ENCODE results near the gene INSYN2A. TPM values are rescaled to one million over a fixed set of nuclear protein-coding genes. Genes with fewer than 3 reads are reported as not detected.

The INSYN2A gene
- total RNA-seq, 1 experiment from 2014 or later, result 0.07 TPM

DNA sequence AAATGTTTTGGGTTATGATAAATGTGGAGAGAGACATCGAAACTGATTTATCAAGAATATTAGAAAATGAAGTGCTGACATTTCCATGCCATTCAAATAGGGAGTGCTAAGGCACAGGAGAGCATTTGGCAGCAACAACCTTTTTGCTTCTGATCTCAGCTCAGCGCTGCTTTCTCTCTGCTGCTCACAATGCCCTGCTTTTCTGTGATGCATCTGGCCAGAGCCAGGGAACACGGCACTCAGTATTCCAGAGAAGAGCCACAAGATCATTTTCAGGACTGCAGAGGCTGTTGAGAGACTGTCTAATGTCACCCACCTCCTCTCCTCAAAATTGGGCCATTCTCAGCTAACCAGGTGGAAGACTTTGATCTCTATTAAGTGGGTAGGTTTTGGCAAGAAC is 28.1 kb downstream of the INSYN2A start:
- intact Hi-C loops (cut with micrococcal nuclease), result no loop called here
- H3K27me3 Mint-ChIP-seq (ENCODE audit: insufficient read depth, unreplicated experiment), result no peaks in the 10 kb centered on the region
- no peak overlapping the region for H3K27ac Mint-ChIP-seq (ENCODE audit: low read depth, unreplicated experiment)
- H3K4me3 Mint-ChIP-seq (ENCODE audit: unreplicated experiment), result no peak overlapping the region
- ChIA-PET POLR2A (interaction anchor here (0.9 kb wide), 1 partner anchor 16 kb away, joined by 5 read pairs; no protein-coding TSS in a partner anchor), CTCF (interaction anchor here (0.9 kb wide), 1 partner anchor 15 kb away, joined by 7 read pairs; no protein-coding TSS in a partner anchor)
- DNase-seq (ENCODE audit: unreplicated experiment), result no peak
- peaks cover 12% of the 10 kb centered on the region for H3K4me1 Mint-ChIP-seq (ENCODE audit: insufficient read depth, unreplicated experiment)
- peaks cover 13% of the 10 kb centered on the region for H3K36me3 Mint-ChIP-seq (ENCODE audit: insufficient read depth, unreplicated experiment)
- no peaks in the 10 kb centered on the region for H3K9me3 Mint-ChIP-seq (ENCODE audit: unreplicated experiment)
- TF ChIP-seq, protein P1, sequence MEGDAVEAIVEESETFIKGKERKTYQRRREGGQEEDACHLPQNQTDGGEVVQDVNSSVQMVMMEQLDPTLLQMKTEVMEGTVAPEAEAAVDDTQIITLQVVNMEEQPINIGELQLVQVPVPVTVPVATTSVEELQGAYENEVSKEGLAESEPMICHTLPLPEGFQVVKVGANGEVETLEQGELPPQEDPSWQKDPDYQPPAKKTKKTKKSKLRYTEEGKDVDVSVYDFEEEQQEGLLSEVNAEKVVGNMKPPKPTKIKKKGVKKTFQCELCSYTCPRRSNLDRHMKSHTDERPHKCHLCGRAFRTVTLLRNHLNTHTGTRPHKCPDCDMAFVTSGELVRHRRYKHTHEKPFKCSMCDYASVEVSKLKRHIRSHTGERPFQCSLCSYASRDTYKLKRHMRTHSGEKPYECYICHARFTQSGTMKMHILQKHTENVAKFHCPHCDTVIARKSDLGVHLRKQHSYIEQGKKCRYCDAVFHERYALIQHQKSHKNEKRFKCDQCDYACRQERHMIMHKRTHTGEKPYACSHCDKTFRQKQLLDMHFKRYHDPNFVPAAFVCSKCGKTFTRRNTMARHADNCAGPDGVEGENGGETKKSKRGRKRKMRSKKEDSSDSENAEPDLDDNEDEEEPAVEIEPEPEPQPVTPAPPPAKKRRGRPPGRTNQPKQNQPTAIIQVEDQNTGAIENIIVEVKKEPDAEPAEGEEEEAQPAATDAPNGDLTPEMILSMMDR (IDR thresholded peaks at IDR 0.05; ENCODE audit: unreplicated experiment), result no peak
- no TSS peak for BruUV-seq (replicated peaks)

DNA sequence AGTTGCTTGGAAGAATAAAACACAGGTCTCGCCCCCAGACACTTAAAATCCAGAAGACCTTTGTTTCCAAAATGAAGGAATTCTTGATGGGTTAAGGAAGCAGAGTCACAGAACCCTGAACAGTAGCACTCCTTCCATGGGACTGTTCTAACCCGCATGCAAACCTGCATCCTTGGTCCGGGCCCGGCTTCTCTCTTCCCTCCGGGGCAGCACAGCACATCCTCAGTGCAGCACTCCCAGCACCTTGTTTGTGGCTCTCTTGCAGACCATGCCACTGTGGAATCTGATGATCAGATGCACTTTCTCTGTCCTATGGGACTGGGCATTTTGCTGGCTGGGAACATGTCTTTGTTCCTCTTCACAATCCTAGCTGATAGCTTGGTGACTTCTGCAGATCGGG is 33.5 kb downstream of the INSYN2A start:
- Mint-ChIP-seq H3K27me3 (ENCODE audit: insufficient read depth, unreplicated experiment) (no peaks in the 10 kb centered on the region), H3K27ac (ENCODE audit: low read depth, unreplicated experiment) (peak overlapping the region; percentile 25)

DNA sequence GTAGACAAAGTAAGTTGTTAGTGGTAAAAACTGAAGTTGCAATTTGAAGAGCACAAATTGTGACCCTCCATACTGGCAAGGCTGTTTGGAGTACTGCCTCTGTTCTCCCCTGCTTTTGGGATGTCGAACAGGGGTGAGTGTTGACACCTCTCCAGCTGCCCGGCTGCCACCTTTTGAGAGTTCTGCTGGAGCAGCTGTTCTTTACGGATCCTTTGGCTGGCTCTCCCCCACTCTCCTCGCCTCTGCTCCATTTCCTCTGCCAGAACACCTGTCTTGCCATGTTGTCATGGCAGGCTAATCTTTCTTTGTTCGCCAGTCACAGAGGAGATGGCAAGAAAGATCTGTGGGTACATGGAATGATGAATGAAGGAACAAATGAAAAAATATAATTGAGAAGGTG is 34.9 kb downstream of the INSYN2A start:
- intact Hi-C loops (cut with micrococcal nuclease), result no loop called here
- Mint-ChIP-seq H3K4me1 (ENCODE audit: insufficient read depth, unreplicated experiment) (peaks cover 25% of the 10 kb centered on the region), H3K27ac (ENCODE audit: low read depth, unreplicated experiment) (no peak overlapping the region), H3K36me3 (ENCODE audit: insufficient read depth, unreplicated experiment) (no peaks in the 10 kb centered on the region), H3K9me3 (ENCODE audit: unreplicated experiment) (no peaks in the 10 kb centered on the region), H3K4me3 (ENCODE audit: unreplicated experiment) (no peak overlapping the region), H3K27me3 (ENCODE audit: insufficient read depth, unreplicated experiment) (no peaks in the 10 kb centered on the region)
- no peak for DNase-seq (ENCODE audit: unreplicated experiment)
- ChIA-PET POLR2A (interaction anchor here (1.3 kb wide), 1 partner anchor 13 kb away, joined by 3 read pairs; no protein-coding TSS in a partner anchor), CTCF (no interaction called here)
- TF ChIP-seq, protein P1 (IDR thresholded peaks at IDR 0.05; ENCODE audit: unreplicated experiment), result no peak
- no TSS peak for BruUV-seq (replicated peaks)

More for the DNA sequence above, 33.5 kb downstream of the INSYN2A start:
- TF ChIP-seq, protein P1 (IDR thresholded peaks at IDR 0.05; ENCODE audit: unreplicated experiment), result no peak
- no peak overlapping the region for H3K4me3 Mint-ChIP-seq (ENCODE audit: unreplicated experiment)
- no peak for DNase-seq (ENCODE audit: unreplicated experiment)
- no peaks in the 10 kb centered on the region for H3K36me3 Mint-ChIP-seq (ENCODE audit: insufficient read depth, unreplicated experiment)
- peaks cover 17% of the 10 kb centered on the region for H3K4me1 Mint-ChIP-seq (ENCODE audit: insufficient read depth, unreplicated experiment)
- ChIA-PET POLR2A (no interaction called here), CTCF (no interaction called here)
- intact Hi-C loops (cut with micrococcal nuclease), result no loop called here
- BruUV-seq (replicated peaks), result no TSS peak
- H3K9me3 Mint-ChIP-seq (ENCODE audit: unreplicated experiment), result no peaks in the 10 kb centered on the region

DNA sequence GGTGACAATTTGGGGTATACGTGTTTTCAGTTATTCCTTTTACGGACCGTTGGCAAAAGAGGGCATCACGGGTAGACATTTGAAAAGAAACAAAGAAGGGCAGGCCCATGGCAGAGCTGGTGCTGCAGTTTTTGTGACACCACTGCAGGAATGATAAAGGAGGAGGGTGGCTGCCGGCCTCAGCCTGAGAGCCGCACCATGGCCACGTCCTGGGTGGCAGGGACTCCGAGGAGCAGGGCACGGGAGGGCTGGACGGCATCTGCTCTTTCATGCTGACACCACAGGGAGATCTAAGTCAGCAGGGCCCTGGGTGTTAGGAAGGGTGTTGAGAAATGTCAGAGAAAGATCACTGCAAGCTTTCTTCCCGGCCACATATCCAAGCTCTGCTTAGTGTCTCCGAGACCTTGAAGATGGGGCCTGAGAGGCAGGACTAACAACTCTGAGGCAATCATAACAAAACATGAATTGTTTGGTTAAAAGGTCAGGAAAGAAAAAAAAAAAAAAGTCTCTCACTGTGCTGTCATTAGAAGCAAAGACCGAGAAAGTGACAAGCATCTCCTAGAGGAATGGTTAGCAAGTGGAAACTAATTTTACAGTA is 36.6 kb downstream of the INSYN2A start:
- DNase-seq (ENCODE audit: unreplicated experiment), result no peak
- intact Hi-C loops (cut with micrococcal nuclease), result no loop called here
- H3K4me1 Mint-ChIP-seq (ENCODE audit: insufficient read depth, unreplicated experiment), result peaks cover 25% of the 10 kb centered on the region
- H3K4me3 Mint-ChIP-seq (ENCODE audit: unreplicated experiment), result no peak overlapping the region
- BruUV-seq (replicated peaks), result no TSS peak
- CTCF ChIA-PET, result interaction anchor here (0.6 to 0.7 kb wide), 3 partner anchors 39 to 1293 kb away, joined by 3 to 5 read pairs (median 4); no protein-coding TSS in a partner anchor
- TF ChIP-seq, protein P1 (IDR thresholded peaks at IDR 0.05; ENCODE audit: unreplicated experiment), result no peak
- H3K9me3 Mint-ChIP-seq (ENCODE audit: unreplicated experiment), result no peaks in the 10 kb centered on the region
- no peaks in the 10 kb centered on the region for H3K27me3 Mint-ChIP-seq (ENCODE audit: insufficient read depth, unreplicated experiment)
- H3K27ac Mint-ChIP-seq (ENCODE audit: low read depth, unreplicated experiment), result no peak overlapping the region
- no peaks in the 10 kb centered on the region for H3K36me3 Mint-ChIP-seq (ENCODE audit: insufficient read depth, unreplicated experiment)
- POLR2A ChIA-PET, result no interaction called here
